A549 (cell line): ENCODE measurements around the gene MME.

ENCODE experiments used
- CBX2 ChIP-seq: fragments of 200-600 bp; sonication (generic); IDR thresholded peaks from 2 replicates; pipeline ENCODE4 v1.6.1; 2016; ENCODE audit warnings: low read depth, mild to moderate bottlenecking, borderline replicate concordance
- CHD4 ChIP-seq: fragments of 200-600 bp; sonication (generic); IDR thresholded peaks from 2 replicates; pipeline ENCODE4 v1.6.1; 2016; ENCODE audit warnings: antibody characterized with exemption, mild to moderate bottlenecking, borderline replicate concordance
- CTCF ChIP-seq: fragments of >200 bp; sonication (Bioruptor Twin); formaldehyde crosslinking; IDR thresholded peaks from 3 replicates; pipeline ENCODE4 v1.5.1; 2016
- EP300 ChIP-seq, 2 experiments: fragments of >200 bp; sonication (Bioruptor Twin); formaldehyde crosslinking; IDR thresholded peaks; 2 replicates in 1 of 2; 3 replicates in 1 of 2; pipeline ENCODE4 v1.6.1; 2016 to 2017
- HMGXB4 ChIP-seq: fragments of 250-450 bp; sonication (Bioruptor Pico); IDR thresholded peaks from 2 replicates; pipeline ENCODE4 v1.5.0; 2021; ENCODE audit warnings: mild to moderate bottlenecking, moderate library complexity, borderline replicate concordance
- MAFK ChIP-seq: fragments of 450-650 bp; IDR thresholded peaks from 2 replicates; pipeline ENCODE4 v1.6.1; 2014; ENCODE audit not compliant: partially characterized antibody
- MAX ChIP-seq: IDR thresholded peaks from 2 replicates; pipeline ENCODE4 v1.6.1; 2012
- MAZ ChIP-seq: fragments of 150-350 bp; IDR thresholded peaks from 2 replicates; pipeline ENCODE4 v1.6.1; 2014; ENCODE audit warnings: antibody characterized with exemption, low read depth, low read length, borderline replicate concordance
- NFE2L2 ChIP-seq: fragments of 150-350 bp; conservative IDR thresholded peaks from 2 replicates; pipeline ENCODE4 v1.6.1; 2014; ENCODE audit warnings: low read length
- POLR2A ChIP-seq: IDR thresholded peaks from 2 replicates; pipeline ENCODE4 v1.6.1; 2012; ENCODE audit warnings: mild to moderate bottlenecking, low read length
- RAD21 ChIP-seq, 2 experiments: fragments of >200 bp in 1 of 2; sonication (Bioruptor Twin) in 1 of 2; formaldehyde crosslinking in 1 of 2; IDR thresholded peaks in 1 of 2; conservative IDR thresholded peaks in 1 of 2; 2 replicates in 1 of 2; 3 replicates in 1 of 2; pipeline ENCODE4 v1.6.1; 2012 to 2018; ENCODE audit warnings: inconsistent platforms in 1 of 2

- TF ChIP-seq POLR2A = no peak
- no peak for TF ChIP-seq CHD4
- no peak for TF ChIP-seq MAZ
- TF ChIP-seq NFE2L2 = no peak
- TF ChIP-seq CTCF = no peak
- TF ChIP-seq MAX = no peak
- no peak for TF ChIP-seq HMGXB4 (CRISPR knock-in tag)
- no peak for TF ChIP-seq CBX2
- no peak for TF ChIP-seq EP300 (IDR thresholded peaks at IDR 0.05)
- TF ChIP-seq MAFK = no peak
- no peak for TF ChIP-seq RAD21 (conservative IDR thresholded peaks at IDR 0.05 in 1 of 2, IDR thresholded peaks at IDR 0.05 in 1 of 2)
These were observed 15.2 kb upstream of the MME start for GRCh38 chr3:155064920-155065319.
